Activated CD4-positive, CD25-positive, alpha-beta regulatory T cell treated with anti-CD3 and anti-CD28 coated beads, Interleukin-2, amount 50 U/mL, for 16 hours (primary cell): ENCODE data around the gene ACTR3C.
A peak's percentile ranks its signal among the peaks of the same experiment; 100 is the strongest.

Source experiments
- DNase-seq: peaks from one replicate; pipeline ENCODE4 v3.0.0-alpha.2; 2020; ENCODE audit warnings: low read depth, low spot score

ACTR3C gene

GRCh38 chr7:150359622-150360362, 36.4 kb upstream of the ACTR3C start:
- no peak for DNase-seq

- no peak for DNase-seq
These were observed 35.8 kb upstream of the ACTR3C start for GRCh38 chr7:150358988-150359621.

DNA sequence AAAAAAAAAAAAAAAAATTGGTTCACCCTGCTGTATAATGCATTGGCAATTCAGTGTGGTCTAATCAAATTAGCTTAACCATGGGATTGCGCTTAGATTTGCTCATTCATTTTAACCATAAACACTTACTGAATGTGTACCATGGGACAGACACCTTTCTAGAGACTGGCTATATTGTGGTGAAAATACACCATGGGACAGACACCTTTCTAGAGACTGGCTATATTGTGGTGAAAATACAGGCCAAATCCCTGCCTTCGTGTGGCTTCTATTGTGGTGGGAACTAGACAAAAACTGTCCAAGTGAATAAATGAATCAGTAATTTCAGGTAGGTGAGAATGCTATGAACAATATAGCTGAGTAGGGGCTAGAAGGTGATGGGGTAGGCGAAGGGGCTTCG, 35.1 kb upstream of the ACTR3C start:
- DNase-seq, result no peak

GRCh38 chr7:150357771-150358427, 34.6 kb upstream of the ACTR3C start:
- DNase-seq, result no peak

DNA sequence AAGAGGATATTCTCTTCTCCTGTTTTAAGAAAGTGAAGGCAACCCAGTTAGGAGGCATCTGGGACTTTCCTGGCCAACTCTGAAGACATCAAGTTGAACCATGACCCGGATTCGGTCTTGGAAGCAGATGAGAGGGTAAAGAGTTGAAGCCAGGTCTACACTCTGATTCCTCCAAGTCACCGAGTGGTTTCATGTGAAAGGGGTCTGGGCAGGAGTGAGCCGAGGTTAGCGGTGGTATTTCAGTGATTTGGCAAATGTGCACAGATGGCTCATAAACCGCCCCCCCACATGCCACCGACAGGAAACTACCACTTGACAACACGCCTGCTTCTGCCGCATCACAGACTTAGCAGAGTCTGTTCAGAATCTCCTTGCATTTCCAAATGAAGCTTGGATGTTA, 33.9 kb upstream of the ACTR3C start:
- peak; percentile 26 for DNase-seq

- no peak for DNase-seq
These were observed 33.0 kb upstream of the ACTR3C start for GRCh38 chr7:150356265-150356897.

- DNase-seq, result no peak
These were observed 32.3 kb upstream of the ACTR3C start for GRCh38 chr7:150355666-150356059.

- no peak for DNase-seq
These were observed 28.3 kb upstream of the ACTR3C start for GRCh38 chr7:150351587-150352194.

DNA sequence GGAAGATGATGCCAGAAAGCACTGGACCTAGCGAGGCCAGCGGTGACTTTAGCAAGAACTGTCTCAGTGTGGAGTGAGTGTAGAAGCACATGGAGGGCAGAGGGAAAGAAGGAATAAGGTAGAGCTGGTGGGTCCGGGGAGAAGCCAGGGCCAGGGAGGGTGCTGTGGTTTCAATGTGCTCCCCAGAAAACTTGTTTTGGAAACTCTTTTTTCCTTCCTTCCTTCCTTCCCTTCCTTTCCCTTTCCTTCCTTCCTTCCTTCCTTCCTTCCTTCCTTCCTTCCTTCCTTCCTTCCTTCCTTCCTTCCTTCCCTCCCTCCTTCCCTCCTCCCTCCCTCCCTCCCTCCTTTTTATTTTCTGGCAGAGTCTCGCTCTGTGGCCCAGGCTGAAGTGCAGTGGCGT, 23.6 kb upstream of the ACTR3C start:
- DNase-seq, result no peak

- DNase-seq, result no peak
These were observed 21.7 kb upstream of the ACTR3C start for GRCh38 chr7:150345012-150345411.

DNA sequence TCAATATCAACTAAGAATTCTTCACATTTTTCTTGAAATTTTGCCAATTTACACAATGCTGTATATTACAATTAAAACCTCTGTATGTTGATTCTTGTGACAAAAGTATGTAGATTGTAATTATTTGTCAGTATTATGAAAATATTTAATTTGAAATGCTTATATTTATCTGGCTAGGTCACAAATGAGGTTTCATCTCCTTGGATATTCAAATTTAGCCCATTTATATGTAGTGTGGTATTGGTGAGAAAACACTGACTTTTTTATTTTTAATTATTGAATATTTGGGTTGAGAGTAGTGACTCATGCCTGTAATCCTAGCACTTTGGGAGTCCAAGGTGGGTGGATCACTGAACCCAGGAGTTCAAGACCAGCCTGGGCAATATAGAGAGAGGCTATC, 21.0 kb upstream of the ACTR3C start:
- no peak for DNase-seq

GRCh38 chr7:150343225-150343624, 19.9 kb upstream of the ACTR3C start:
- no peak for DNase-seq

- DNase-seq, result no peak
These were observed 18.7 kb upstream of the ACTR3C start for GRCh38 chr7:150342121-150342408.

DNA sequence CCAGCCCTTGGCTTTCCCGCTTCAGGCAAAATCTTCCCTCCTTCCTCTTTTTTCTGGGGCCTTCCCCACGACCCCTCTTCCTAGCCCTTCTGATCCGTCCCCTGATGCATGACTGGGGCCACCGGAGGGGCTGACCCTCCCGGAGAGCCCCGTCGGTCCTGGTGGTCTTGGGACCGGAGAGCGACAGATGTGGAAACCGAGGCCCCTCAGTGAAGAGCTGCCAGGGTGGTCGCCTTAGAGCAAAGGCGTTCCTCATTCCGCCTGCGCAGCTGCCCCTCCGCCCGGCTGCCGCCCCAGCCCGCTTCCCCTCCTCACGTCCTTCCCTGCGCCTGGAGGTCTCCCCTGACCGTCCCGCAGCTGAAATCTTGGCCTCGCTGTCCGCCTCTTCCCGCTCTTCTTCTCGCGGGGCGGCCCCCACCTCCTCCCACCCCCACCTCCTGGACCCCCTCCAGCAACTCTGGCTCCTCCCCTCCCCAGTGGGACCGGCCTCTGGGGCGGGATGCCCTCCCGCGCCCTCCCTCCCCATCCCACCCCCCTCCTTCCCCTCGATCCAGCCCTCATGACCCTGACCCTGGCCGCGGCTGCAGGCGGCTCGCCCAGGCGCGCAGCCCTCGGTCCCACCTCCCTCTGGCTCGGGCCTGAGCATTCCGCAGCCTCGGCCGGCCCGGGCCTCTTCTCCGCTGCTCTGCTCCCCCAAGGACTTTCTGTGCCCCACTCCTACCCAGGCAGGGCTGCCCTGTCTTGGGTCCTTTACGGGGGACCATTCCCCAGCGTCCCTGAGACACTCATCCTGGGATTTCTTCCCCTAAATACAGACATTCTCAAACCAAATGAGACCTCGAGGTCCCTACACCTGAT, 18.1 kb upstream of the ACTR3C start, which contains the start of gene RARRES2:
Gene RARRES2 (minus strand): TSS at position 367 of the 858 bp plus-strand sequence. CDS start 1,020 bp downstream, outside the sequence.
- DNase-seq, result no peak

- no peak for DNase-seq
These were observed 17.5 kb upstream of the ACTR3C start for GRCh38 chr7:150340875-150341262.

DNA sequence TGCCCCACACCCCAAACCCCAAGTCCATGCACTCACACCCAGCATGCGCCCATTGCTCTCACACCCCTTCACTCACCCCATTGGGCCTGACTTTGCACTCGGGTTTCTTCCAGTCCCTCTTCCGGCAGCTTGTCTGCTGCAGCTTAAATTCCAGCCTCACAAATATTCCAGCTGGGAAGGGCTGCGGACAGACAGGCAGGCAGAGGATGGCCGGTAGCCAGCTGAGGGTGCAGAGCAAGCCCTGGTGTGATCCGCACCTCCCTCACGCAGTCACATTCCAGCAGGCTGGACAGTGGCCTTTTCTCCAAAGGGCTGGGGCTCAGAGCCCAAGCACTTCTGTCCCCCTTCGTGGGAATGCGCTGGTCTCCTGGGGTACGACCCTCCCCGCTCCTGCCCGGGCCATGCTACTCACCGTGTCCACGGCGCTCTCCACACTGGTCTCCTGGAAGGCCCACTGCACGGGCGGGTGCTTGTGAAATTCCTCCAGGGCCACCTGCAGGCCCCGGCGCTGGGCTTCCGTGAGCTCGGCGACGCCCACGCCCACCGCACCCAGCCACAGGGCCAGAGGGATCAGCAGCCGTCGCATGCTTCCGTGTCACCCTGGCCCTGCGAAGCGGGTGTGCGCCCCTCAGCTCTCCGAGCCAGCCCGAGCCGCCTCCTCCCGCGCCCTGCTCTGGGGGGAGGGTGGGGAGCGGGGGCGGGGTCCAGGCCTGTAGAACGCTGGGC, 16.8 kb upstream of the ACTR3C start:
- DNase-seq, result no peak

DNA sequence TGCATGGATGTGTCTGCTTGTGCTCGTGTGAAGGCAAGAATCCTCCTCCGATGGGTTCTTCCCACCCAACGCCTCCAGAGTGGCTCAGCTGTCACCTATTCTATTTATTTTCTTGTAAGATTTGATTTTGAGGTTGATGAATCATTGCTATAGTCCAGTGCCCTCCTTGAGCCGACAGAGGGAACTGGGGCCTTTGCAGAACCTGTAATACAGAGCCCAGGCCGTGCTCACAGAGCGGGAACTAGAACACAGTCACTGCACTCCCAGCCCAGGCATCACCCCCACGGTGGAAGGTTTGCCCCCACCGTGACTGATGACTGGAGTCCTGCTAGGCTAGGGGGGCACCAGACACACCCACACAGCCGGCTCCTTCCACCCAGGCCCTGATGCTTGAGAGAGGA, 16.1 kb upstream of the ACTR3C start:
- no peak for DNase-seq

- no peak for DNase-seq
These were observed 15.0 kb upstream of the ACTR3C start for GRCh38 chr7:150338166-150338829.

- DNase-seq, result no peak
These were observed 14.3 kb upstream of the ACTR3C start for GRCh38 chr7:150337659-150338081.

- no peak for DNase-seq
These were observed 13.8 kb upstream of the ACTR3C start for GRCh38 chr7:150337179-150337578.
